HUES64 (cell line): ENCODE data around the gene MEF2A.

Experiments used
- H3K27ac ChIP-seq: 2 replicates; pipeline ENCODE4 v1.7.0; 2013; ENCODE audit warnings: low read depth, low read length, inconsistent platforms
- H3K27me3 ChIP-seq: 2 replicates; pipeline ENCODE4 v1.6.1; 2013; ENCODE audit warnings: mild to moderate bottlenecking, low read length; ENCODE audit not compliant: insufficient read depth
- H3K36me3 ChIP-seq: 2 replicates; pipeline ENCODE4 v1.6.1; 2013; ENCODE audit warnings: mild to moderate bottlenecking, low read length; ENCODE audit not compliant: insufficient read depth
- H3K4me1 ChIP-seq: 2 replicates; pipeline ENCODE4 v1.6.1; 2013; ENCODE audit warnings: mild to moderate bottlenecking, low read length, moderate library complexity; ENCODE audit not compliant: insufficient read depth
- H3K4me3 ChIP-seq: 2 replicates; pipeline ENCODE4 v1.5.1; 2013; ENCODE audit warnings: mild to moderate bottlenecking, low read length, moderate library complexity
- H3K9ac ChIP-seq: 2 replicates; pipeline ENCODE4 v1.6.1; 2013; ENCODE audit warnings: mild to moderate bottlenecking, low read depth, low read length
- H3K9me3 ChIP-seq: 2 replicates; pipeline ENCODE4 v1.6.1; 2013; ENCODE audit warnings: low read depth, low read length; ENCODE audit not compliant: insufficient read depth
- WGBS: fragments of 150-250, 120-280 bp; methylation state at CpG from one replicate; pipeline ENCODE4 v1.1.7; 2013; ENCODE audit warnings: missing lambda C conversion rate; 5-methylcytosine and 5-hydroxymethylcytosine counted together

Gene MEF2A

DNA sequence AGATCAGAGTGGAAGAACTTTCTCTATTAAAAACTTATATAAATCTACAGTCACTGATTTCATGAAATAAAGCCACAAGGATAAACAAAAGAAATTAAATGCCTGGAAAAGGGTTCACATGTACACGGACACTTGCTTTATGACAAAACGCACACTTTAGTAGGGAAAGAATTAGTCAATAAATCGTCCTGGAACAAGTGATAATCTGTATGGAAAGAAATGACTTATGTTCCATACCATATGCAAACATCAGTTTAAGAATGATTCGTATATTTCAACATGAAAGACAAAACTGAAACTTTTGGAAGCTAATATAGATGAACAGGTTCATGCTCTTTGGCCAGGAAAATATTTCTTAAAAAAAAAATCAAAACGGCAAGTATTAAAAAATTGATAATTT lies 40.2 kb downstream of the MEF2A start:
- Histone ChIP-seq H3K4me3 (no peak overlapping the region), H3K9me3 (no peaks in the 10 kb centered on the region), H3K27me3 (no peaks in the 10 kb centered on the region), H3K27ac (no peak overlapping the region), H3K9ac (no peak overlapping the region), H3K4me1 (peaks cover 31% of the 10 kb centered on the region), H3K36me3 (no peaks in the 10 kb centered on the region)
- WGBS: 94% methylated on average over 4 of the region's 5 CpGs

DNA sequence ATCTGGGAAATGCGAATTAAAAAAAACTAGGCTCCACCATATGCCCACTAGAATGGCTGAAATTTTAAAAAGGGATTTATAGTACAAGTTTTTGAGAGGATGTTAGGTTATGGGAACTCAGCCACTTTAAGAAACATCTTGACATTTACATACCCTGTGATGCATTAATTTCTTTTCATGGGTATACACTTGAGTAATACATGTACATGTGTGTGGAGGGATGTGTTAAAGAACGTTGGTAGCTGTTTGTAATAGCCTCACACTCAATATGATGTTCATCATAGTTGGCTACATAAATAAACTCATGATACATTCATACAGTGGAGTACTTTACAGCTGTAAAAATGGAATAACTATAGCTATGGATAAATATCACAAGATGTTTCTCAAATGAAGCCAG lies 40.9 kb downstream of the MEF2A start:
- Histone ChIP-seq H3K36me3 (no peaks in the 10 kb centered on the region), H3K27me3 (no peaks in the 10 kb centered on the region), H3K4me1 (peaks cover 31% of the 10 kb centered on the region), H3K27ac (no peak overlapping the region), H3K9me3 (no peaks in the 10 kb centered on the region), H3K9ac (no peak overlapping the region), H3K4me3 (no peak overlapping the region)
- 100% methylated on average over 1 of the region's 2 CpGs for WGBS

DNA sequence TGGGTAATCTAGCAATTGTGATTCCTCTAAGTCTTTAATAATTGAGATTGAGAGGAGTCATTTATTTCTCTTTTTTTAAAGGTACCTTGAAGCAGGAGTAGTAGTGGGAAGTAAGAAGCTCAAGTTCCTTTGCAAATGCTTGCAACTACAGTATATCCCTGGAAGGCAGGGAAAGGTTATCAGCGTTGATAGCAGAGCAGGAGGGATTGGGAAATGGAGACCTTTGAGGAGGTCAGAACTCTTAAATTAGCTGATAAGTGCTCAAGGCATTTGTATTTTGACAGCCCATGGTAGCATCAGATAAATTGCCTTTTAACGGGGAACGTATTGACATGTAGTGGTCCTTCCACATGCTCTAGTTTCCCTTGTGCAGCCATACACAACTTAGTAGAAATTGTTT lies 47.7 kb downstream of the MEF2A start:
- H3K27ac ChIP-seq: no peak overlapping the region
- no peaks in the 10 kb centered on the region for H3K9me3 ChIP-seq
- H3K4me1 ChIP-seq: peaks cover 27% of the 10 kb centered on the region
- no peak overlapping the region for H3K9ac ChIP-seq
- H3K4me3 ChIP-seq: no peak overlapping the region
- no peaks in the 10 kb centered on the region for H3K36me3 ChIP-seq
- no peaks in the 10 kb centered on the region for H3K27me3 ChIP-seq
- WGBS: 85% methylated on average over 3 of the region's 3 CpGs

DNA sequence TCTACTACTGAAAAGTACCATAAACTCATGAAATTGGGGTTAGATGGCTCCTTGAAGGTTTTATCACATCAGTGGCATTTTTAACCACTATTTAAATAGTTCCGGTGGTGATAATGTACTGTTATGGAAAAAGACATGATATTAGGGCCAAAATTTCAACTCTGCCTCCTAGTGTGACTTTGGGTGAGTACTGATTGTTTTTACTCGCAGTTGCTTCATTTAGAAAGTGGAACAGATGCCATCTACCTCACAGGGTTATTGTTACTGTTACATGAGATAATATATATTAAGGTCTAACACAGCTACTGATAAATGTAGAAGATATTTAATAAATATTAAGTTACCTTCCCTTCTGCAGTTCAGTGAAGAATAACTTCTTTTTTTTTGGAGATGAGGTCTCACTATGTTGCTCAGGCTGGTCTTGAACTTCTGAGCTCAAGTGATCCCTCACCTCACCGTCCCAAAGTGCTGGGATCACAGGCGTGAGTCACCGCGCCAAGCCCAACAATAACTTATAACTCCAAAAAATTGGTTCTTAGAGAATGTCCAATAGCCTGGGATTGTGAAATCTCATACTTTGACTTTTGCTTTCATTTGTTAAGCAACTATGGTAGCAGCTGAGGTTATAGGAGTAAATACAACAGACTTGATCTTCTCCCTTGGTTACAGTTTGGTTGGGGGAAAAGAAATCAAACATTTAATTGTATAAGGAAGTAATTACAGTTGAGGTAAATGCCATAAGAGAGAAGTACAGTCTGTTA lies 48.3 kb downstream of the MEF2A start:
- 98% methylated on average over 6 of the region's 6 CpGs for WGBS
- H3K36me3 ChIP-seq: no peaks in the 10 kb centered on the region
- no peak overlapping the region for H3K4me3 ChIP-seq
- no peak overlapping the region for H3K27ac ChIP-seq
- H3K9me3 ChIP-seq: no peaks in the 10 kb centered on the region
- no peak overlapping the region for H3K9ac ChIP-seq
- no peaks in the 10 kb centered on the region for H3K27me3 ChIP-seq
- peaks cover 33% of the 10 kb centered on the region for H3K4me1 ChIP-seq

DNA sequence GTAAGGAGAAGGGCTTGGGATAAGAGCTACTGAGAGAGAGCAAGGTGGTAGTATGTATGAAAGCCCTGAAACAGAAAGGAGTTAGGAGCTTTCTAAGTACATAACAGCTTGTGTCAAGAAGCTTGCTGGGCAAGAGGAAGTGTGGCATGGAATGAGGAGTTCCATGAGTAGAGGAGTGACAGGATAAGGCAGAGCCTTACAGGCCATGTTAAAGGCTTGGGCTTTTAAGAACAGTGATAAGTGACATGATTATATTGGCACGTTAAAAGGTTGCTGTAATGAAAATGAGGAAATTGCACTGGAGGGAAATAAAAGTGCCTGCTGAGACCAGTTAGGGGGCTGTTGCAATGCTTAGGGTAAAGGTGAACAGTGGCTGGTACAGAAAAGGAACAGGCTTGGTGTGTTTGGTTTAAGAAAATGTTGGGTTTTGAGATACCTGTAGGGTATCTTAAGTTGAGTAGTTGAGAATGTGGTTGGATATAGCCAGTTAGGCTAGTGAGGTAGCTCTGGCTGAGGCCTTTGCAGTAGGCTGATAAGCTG lies 49.0 kb downstream of the MEF2A start:
- no peak overlapping the region for H3K4me3 ChIP-seq
- WGBS: 77% methylated on average over 1 of the region's 1 CpG
- H3K27ac ChIP-seq: no peak overlapping the region
- no peaks in the 10 kb centered on the region for H3K27me3 ChIP-seq
- H3K9ac ChIP-seq: no peak overlapping the region
- peaks cover 40% of the 10 kb centered on the region for H3K4me1 ChIP-seq
- no peaks in the 10 kb centered on the region for H3K36me3 ChIP-seq
- H3K9me3 ChIP-seq: no peaks in the 10 kb centered on the region

DNA sequence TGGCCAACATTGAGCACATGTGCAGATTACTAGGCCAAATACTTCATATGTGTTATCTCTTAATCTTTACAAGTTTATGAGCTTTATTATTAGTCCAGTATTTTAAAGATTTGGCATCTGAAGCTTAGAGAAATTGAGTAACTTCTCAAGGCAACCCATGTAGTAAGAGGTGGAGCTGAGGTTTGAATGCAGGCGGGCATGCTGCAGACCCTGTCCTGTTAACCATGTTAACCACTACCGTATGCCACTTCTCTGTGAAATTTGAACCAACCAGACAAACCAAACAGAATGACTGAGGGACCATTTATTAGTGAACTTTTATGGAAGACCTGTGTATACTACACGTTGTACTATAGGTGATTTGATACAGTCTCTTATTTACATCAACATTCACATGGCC lies 49.7 kb downstream of the MEF2A start:
- no peaks in the 10 kb centered on the region for H3K36me3 ChIP-seq
- H3K4me1 ChIP-seq: peaks cover 40% of the 10 kb centered on the region
- WGBS: 100% methylated on average over 2 of the region's 3 CpGs
- no peaks in the 10 kb centered on the region for H3K27me3 ChIP-seq
- no peaks in the 10 kb centered on the region for H3K9me3 ChIP-seq
- H3K27ac ChIP-seq: no peak overlapping the region
- H3K4me3 ChIP-seq: no peak overlapping the region
- H3K9ac ChIP-seq: no peak overlapping the region

DNA sequence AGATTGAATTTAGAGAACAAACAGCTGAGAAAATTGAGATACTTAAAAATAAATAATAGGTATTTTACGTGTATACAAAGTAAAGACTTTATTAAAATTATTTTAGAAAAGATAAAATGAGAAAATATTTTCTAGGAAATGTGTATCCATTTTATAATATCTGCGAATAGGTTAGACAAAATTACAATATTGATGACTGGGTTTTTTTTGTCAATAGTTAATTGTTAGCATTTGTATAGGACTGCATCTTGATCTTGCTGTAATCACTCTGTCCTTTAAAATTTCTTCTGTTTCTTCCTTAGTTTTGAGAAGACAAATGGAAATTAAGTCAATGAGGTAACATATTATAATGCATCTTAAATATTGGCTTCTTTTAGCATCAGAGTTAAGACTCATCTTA lies 50.3 kb downstream of the MEF2A start:
- no peak overlapping the region for H3K4me3 ChIP-seq
- WGBS: 100% methylated on average over 1 of the region's 2 CpGs
- no peaks in the 10 kb centered on the region for H3K36me3 ChIP-seq
- no peaks in the 10 kb centered on the region for H3K27me3 ChIP-seq
- H3K27ac ChIP-seq: no peak overlapping the region
- H3K4me1 ChIP-seq: peaks cover 40% of the 10 kb centered on the region
- no peak overlapping the region for H3K9ac ChIP-seq
- H3K9me3 ChIP-seq: no peaks in the 10 kb centered on the region

DNA sequence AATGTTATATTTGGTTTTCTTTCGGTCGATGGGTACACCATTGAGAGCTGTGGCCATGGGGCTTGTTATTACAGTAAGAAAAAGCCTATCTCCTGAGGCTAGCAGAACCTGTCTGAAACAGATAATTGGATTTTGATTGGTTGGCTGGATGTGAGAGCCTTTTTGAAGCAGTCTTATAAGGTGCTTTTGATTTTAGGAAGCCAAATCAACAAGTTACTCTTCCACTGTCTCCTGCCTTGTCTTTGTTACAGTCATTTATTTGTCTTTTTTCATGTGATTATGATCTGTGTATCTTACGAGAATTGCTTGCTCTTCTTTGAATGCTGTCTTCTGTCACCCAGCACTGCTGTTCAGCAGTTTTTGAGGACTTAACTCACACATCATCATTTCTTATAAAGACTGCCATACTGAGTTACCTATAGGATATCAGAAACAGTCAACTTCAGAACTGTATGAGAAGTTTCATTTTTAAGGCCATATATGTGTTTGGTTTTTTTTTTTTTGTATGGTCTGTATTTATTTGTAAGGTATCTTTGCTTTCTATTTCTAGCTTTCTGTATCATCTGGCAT lies 51.1 kb downstream of the MEF2A start:
- Histone ChIP-seq H3K27ac (no peak overlapping the region), H3K27me3 (no peaks in the 10 kb centered on the region), H3K9me3 (no peaks in the 10 kb centered on the region), H3K36me3 (no peaks in the 10 kb centered on the region), H3K9ac (no peak overlapping the region), H3K4me3 (no peak overlapping the region), H3K4me1 (peaks cover 40% of the 10 kb centered on the region)
- 93% methylated on average over 3 of the region's 3 CpGs for WGBS

DNA sequence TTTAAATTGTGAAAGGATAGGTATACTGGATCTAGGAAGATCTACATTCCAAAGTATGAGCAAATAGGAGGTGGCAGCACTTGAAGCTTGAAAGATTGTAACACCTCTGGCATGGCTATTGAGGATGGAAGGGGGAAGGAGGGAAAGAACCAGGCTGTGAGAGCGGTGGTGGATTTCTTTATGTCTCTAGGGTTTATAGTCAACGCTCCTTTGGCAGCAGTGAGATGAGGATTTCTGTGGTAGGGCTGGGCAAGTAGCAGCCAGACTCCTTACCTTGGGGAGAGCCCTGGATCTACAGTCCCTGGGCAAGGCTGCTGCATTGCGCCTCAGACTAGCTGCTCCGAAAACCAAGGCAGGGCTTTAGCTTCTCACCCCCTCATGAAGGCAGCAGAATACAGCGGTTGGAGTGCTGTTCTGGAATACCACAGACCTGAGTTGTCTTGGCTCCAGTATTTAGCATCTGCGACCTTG lies 53.2 kb downstream of the MEF2A start:
- WGBS: 66% methylated on average over 6 of the region's 6 CpGs
- peaks cover 30% of the 10 kb centered on the region for H3K4me1 ChIP-seq
- H3K27ac ChIP-seq: peak overlapping the region; percentile 6; the same call in 1 of the 2 replicates
- peaks cover 4% of the 10 kb centered on the region; the same call in 1 of the 2 replicates for H3K36me3 ChIP-seq
- H3K9me3 ChIP-seq: peaks cover 2% of the 10 kb centered on the region
- no peak overlapping the region for H3K9ac ChIP-seq
- no peak overlapping the region for H3K4me3 ChIP-seq
- no peaks in the 10 kb centered on the region for H3K27me3 ChIP-seq

DNA sequence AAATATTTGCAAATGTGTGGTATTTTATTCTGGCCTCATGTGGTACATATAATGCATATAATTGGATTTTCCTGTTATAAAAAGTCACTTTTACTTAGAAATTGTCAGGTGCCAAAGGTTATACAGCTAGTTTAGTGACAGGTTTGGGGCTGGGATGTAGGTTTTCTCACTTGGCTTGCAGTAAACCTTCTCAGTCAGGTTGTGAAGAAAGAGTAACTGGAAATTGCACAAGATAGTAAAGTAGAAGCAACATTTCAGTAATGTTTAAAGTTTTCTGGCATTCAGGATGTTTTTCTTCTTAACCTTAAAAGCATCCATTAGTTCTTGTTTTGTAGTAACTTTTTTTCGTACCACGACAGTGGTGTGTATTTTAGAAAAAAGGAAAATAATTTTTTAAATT lies 53.9 kb downstream of the MEF2A start:
- WGBS: no CpG with 5 or more reads among the region's 2 CpGs
- H3K4me3 ChIP-seq: no peak overlapping the region
- peaks cover 23% of the 10 kb centered on the region for H3K4me1 ChIP-seq
- peaks cover 9% of the 10 kb centered on the region for H3K9me3 ChIP-seq
- no peak overlapping the region for H3K9ac ChIP-seq
- H3K36me3 ChIP-seq: peaks cover 10% of the 10 kb centered on the region; the same call in 1 of the 2 replicates
- no peak overlapping the region; the same call in 1 of the 2 replicates for H3K27ac ChIP-seq
- H3K27me3 ChIP-seq: no peaks in the 10 kb centered on the region

DNA sequence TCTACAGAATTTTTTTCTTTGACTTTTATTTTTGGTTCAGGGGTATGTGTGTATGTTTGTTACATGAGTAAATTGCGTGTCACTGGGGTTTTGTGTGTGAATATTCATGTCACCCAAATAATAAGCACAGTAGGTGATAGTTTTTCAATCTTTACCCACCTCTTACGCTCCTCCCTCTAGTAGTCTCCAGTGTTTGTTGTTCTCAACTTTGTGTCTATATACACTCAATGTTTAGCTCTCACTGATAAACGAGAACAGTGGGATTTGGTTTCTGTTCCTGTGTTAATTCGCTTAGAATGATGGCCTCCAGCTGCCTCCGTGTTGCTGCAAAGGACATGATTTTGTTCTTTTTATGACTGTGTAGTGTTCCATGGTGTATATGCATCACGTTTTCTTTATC lies 54.4 kb downstream of the MEF2A start:
- no peak overlapping the region for H3K4me3 ChIP-seq
- peaks cover 13% of the 10 kb centered on the region for H3K9me3 ChIP-seq
- H3K4me1 ChIP-seq: peaks cover 20% of the 10 kb centered on the region
- no peaks in the 10 kb centered on the region for H3K27me3 ChIP-seq
- H3K36me3 ChIP-seq: peaks cover 10% of the 10 kb centered on the region; the same call in 1 of the 2 replicates
- WGBS: 91% methylated on average over 5 of the region's 6 CpGs
- no peak overlapping the region for H3K9ac ChIP-seq
- H3K27ac ChIP-seq: no peak overlapping the region
